PC-3 (cell line): ENCODE data around the gene RAB3GAP2.

Experiments
- EZH2 ChIP-seq: fragments of 300-600 bp; sonication (generic); IDR thresholded peaks from one replicate; pipeline ENCODE4 v1.6.1; 2017; ENCODE audit warnings: antibody characterized with exemption, mild to moderate bottlenecking, low read length; ENCODE audit not compliant: unreplicated experiment
- EZH2phosphoT487 ChIP-seq: fragments of 300-600 bp; sonication (generic); IDR thresholded peaks from 2 replicates; pipeline ENCODE4 v1.6.1; 2018; ENCODE audit warnings: mild to moderate bottlenecking, antibody characterized with exemption, low read length, borderline replicate concordance
- TF ChIP-seq, protein P1 (sequence below): fragments of 300-600 bp; sonication (generic); conservative IDR thresholded peaks from 2 replicates; pipeline ENCODE4 v1.5.1; 2017; ENCODE audit warnings: antibody characterized with exemption, low read depth, mild to moderate bottlenecking, low read length

DNA sequence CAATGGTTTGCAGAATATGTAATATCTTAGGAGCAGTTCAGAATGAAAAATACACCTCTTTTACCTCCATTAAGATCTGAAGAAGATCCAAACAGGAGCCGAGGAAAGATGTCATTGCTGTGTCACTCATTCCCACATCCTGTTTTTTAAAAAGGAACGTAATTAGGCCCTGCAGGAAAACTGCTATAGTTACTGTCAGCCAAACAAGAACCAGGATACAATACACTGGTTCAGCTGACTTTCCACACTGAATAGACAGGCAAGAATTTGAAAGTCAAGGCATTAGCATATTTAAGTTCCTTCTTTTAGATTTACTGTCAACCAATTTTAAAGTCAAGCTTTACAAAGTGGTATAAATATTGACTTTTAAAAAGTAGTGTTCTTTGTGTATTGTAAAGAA lies 114.5 kb downstream of the RAB3GAP2 start:
- no peak for TF ChIP-seq EZH2
- TF ChIP-seq, protein P1, sequence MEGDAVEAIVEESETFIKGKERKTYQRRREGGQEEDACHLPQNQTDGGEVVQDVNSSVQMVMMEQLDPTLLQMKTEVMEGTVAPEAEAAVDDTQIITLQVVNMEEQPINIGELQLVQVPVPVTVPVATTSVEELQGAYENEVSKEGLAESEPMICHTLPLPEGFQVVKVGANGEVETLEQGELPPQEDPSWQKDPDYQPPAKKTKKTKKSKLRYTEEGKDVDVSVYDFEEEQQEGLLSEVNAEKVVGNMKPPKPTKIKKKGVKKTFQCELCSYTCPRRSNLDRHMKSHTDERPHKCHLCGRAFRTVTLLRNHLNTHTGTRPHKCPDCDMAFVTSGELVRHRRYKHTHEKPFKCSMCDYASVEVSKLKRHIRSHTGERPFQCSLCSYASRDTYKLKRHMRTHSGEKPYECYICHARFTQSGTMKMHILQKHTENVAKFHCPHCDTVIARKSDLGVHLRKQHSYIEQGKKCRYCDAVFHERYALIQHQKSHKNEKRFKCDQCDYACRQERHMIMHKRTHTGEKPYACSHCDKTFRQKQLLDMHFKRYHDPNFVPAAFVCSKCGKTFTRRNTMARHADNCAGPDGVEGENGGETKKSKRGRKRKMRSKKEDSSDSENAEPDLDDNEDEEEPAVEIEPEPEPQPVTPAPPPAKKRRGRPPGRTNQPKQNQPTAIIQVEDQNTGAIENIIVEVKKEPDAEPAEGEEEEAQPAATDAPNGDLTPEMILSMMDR: no peak
- TF ChIP-seq EZH2phosphoT487: no peak
